NCI-H1436 treated with DMSO at 0.1 percent for 48 hours (cell line): Measurements from ENCODE around the gene GPR62.
"Not testable (repeated sequence)": the region's sequence is repeated elsewhere in the genome, so short reads cannot be mapped to it uniquely, and the experiment has no call there.

ENCODE experiments used
- DNase-seq: peaks from one replicate; lab custom pipeline; 2025; lab: John Stamatoyannopoulos, UW

GPR62 gene, protein sequence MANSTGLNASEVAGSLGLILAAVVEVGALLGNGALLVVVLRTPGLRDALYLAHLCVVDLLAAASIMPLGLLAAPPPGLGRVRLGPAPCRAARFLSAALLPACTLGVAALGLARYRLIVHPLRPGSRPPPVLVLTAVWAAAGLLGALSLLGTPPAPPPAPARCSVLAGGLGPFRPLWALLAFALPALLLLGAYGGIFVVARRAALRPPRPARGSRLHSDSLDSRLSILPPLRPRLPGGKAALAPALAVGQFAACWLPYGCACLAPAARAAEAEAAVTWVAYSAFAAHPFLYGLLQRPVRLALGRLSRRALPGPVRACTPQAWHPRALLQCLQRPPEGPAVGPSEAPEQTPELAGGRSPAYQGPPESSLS

DNA sequence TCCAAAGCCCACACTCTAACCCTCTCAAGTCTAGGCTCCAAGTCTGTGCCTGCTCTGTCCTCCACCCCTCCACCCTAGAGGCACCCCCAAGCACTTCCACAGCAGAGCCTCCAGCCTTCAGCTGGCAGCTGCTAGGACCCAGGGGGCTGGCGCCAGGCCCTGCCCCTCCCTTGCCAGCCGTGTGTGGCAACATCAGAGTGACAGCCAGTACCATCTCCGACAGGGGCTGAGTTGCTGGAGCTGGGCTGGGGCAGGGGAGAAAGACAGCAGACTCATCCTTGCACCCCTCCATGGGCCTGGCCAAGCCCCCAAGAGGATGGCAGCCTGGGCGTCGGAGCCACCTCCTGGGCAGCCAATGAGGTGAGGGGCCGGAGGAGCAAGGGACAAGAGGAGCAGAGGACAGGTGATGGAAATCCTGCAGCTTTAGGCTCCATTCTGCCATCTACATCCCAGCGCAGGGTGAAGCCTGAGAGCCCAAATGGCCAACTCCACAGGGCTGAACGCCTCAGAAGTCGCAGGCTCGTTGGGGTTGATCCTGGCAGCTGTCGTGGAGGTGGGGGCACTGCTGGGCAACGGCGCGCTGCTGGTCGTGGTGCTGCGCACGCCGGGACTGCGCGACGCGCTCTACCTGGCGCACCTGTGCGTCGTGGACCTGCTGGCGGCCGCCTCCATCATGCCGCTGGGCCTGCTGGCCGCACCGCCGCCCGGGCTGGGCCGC is at the start of gene GPR62:
GPR62 (plus strand) TSS at position 207 of the 718 bp plus-strand sequence; CDS start at position 479, 272 bp downstream.
- DNase-seq, result no peak

DNA sequence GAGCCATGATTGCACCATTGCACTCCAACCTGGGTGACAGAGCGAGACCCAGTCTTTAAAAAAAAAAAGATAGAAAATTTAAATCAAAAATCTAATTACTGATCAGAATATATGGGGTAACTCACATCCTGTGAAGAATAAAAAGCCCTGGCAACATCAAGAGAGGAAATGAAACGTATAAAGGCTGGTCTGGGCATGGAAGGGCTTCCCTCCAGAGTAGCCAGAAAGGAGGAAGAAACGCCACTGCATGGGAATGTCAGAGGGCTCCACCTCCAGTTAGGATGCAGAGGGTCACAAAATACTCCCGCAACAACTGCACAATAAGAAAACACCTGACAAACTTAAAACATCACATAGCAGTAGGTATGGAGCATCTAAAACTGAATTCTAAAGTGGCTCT is 47.2 kb upstream of the GPR62 start:
- no peak for DNase-seq

DNA sequence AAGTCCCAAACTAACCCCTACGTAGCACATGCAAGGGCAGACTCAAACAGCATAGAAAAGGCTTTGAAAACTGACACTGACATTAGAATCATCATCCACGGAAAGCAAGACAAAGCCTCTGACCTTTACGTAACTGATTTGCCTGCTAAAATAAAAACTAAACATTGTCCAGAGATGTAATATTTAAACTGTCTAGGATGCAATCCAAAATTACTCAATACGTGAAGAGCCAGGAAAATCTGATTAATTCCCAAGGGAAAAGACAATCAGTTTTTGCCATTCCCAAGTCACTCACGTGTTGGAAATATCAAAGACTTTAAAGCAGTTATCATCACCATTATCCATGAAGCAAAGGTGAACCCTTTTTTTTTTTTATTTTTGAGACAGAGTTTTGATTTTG is 38.8 kb upstream of the GPR62 start:
- no peak for DNase-seq

DNA sequence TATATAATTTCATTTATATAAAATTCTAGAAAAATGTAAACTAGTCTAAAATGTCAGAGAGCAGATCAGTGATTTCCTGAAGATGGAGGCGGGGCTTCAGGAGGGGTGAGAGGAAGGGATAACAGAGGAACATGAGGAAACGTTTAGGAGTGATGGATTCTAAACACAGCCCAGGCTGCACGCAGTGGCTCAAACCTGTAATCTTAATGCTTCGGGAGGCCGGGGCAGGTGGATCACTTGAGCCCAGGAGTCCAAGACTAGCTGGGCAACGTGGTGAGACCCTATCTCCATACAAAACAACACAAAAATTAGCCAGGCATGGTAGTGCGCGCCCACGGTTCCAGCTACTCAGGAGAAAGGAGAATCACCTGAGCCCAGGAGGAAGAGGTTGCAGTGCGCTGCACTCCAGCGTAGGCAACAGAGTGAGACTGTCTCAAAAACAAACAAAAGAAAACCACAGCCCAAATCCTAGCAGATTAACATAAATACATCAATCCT is 34.1 kb upstream of the GPR62 start:
- DNase-seq, result no peak

DNA sequence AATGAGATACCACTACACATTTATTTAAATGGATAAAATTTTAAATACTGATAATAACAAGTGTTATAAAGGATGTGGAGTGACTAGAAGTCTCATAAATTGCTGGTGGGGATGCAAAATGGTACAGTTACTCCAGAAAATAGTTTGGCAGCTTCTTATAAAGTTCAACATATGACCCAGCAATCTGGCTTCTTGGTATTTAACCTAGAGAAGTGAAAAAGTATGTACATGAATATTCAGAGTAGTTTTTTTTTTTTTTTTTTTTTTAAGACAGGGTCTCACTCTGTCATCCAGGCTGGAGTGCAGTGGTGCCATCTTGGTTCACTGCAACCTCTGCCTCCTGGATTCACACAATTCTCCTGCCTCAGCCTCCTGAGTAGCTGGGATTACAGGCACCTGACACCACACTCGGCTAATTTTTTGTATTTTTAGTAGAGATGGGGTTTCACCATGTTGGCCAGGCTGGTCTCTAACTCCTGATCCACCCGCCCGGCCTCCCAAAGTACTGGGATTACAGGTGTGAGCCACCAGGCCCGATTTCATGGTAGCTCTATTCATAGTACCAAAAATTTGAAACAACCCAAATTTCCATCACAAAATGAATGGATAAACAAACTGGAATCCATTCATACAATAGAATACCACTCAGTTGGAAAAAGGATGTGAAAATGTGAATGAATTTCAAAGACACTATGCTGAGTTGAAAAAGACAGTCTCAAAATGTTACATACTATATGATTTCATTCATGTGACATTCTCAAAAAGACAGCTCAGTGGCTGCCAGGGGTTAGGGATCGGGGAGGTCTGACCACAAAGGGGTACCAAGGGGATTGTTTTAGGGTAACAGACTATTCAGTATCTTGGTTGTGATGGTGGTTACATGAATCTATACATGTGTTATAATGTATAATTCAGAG is 27.9 kb upstream of the GPR62 start:
- no peak for DNase-seq

DNA sequence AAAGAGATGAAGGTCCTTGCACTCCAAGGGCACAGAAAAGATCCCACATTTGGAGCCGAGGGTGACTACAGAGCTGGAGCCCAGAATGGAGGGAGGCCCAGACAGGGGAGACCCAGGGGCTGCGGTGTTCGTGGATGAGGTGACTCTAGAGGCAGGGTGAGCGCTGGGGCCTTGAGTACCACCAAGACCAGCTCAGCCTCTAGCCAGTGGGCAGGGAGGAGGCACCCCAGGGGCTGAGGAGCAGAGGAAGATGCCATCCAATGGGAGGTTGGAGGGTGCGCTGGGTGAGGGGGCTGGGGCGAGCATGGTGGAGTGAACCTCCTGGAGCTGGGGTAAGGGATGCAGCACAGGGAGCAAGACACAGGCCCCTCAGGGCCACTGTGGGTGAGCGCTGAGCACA is 26.7 kb upstream of the GPR62 start:
- DNase-seq, result no peak

DNA sequence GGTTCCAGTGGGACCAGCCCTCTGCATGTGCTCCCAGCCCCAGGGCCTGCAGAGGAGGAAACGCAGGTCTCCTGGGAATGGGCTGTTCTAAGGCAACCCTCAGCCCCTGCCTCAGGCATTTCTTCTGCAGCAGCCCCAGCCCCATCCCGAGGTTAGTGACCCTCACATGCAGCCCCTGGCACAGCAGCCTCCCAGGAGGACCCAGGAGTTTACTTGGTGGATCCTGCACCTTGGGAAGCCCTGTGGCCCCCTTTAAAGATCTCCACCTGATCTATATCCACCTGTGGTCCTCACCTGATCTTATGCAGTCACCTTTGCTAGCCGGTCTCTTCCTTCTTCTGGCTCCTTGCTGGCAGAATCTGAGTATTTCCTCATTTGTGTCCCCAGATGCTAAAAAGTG is 26.2 kb upstream of the GPR62 start:
- not testable (repeated sequence) for DNase-seq

DNA sequence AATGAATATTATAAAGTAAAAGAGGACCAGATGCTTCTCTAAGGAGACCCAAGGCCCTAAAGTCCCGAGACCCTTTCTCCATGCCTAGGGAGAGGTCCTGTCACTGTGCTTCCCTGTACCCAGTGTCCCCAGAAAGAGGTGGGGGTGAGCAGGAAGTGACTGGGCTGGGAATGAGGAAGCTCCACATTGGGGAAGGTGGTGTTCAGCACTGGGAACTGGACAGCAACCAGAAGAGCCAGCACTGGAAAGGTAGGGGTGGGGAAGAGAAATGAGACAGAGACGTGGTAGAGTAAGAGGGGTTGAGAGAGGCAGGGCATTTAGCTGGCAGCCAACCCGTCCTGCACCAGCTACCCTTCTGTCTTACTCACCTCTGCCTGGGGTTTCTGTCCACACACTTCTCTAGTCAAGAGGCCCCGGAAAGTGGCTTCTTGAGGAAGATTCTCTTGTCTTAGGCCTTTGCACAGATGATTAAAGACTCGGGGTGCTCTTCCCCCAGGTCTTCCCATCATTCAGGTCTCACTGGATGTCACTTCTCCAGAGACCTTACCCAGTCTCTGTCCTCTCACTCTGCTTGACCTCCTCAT is 25.7 kb upstream of the GPR62 start:
- no peak for DNase-seq

DNA sequence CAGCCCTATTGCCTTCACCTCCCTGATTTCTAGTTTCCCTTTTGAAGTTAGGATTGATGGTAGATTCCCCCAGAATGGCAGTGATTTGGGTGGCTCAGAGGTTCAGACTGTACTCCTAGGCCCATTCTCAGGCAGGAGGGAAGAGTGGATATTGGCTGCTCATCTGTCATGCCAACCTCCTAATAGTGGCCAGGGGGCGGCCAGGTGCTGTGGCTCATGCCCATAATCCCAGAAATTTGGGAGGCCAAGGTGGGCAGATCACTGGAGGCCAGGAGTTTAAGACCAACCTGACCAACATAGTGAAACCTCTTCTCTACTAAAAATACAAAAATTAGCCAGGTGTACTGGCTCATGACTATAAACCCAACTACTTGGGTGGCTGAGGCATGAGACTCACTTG is 24.7 kb upstream of the GPR62 start:
- DNase-seq, result no peak

DNA sequence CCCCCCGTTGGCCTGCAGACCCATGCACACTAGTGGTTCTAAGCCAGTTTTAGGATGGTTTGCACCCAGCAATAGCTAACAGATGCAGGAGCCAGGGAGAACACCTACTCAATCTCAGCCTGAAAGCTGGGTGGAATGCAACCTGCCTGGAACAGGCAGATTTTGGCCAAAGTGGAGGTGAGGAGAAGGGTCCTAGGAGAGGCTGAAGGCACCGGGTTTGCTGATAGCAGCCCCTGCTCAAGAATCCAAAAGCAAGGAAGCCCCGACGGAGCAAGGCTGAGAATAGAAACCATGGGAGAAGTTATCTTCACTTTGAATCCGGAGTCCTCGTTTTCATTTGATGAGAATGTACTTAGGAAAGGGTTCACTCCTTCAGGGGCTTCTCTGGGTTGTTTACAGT is 23.4 kb upstream of the GPR62 start:
- DNase-seq, result no peak

DNA sequence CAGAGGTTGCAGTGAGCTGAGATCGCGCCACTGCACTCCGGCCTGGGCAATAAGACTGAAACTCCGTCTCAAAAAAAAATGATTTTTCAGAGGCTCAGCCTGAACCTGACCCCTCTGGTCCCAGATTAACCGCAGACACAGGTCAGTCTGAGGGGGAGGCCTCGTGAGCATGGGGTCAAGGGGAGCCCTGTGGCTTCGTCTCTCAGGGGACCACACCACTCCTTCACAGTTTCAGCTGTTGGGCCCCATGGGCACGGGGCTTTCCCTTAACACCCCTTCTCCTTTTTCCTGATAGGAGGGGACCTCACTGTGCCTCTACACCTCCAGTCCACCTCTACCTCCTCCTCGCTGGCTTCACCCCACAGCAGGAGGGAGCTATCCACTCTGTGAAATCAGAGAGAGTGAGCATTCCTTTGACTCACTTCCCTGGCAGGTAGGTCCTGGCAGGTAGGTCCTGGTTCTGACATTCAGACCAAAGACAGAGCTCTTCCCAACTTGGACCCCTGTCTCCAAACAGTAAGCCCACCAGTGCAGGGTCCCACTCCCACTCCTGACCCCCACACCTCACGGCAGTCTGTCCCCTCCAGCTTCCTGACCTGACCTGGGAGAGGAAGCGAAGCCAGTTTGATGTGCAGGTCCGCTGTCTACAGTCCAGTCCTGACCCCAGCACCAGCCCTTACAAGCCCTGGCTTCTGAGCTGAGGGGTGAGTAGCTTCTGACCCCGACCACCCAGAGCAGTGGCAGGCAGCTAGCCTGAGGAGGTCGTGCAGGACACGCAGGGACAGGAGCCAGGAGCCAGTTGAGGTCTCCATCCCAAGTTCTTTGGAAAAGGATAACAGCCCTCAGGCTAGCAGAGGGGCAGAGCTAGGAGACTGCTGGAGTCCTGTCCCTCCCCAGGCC is 22.5 kb upstream of the GPR62 start:
- no peak for DNase-seq

DNA sequence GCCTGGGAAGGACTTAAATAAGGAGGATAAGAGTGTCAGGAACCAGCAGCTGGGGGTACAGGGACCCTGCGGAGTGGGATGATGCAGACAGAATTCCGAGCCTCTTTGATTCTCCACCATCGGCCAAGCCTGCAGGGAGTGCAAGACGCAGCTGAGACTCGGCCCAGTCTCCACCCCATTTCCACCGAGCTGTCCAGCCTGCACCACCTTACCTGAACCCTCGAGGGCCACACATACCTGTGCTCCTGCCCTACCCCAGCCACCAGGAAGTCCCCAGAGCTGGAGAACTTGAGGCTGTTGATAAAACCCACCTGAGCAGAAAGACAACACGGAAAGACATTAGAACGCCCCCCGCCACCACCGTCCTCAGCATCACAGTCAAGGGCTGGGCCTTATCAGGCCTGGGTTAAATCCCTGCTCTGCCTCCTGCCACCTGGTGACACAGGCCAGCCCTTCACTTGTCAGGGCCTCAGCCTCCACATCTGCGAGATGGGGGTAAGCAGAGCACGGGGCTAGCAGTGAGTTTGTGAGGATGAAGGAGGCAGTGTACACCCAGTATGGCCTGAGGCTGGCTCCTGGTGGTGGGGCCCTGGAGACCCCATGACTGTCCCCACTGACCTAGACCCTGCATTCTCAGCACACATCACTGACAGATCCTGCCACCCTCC is 21.6 kb upstream of the GPR62 start:
- DNase-seq, result no peak

DNA sequence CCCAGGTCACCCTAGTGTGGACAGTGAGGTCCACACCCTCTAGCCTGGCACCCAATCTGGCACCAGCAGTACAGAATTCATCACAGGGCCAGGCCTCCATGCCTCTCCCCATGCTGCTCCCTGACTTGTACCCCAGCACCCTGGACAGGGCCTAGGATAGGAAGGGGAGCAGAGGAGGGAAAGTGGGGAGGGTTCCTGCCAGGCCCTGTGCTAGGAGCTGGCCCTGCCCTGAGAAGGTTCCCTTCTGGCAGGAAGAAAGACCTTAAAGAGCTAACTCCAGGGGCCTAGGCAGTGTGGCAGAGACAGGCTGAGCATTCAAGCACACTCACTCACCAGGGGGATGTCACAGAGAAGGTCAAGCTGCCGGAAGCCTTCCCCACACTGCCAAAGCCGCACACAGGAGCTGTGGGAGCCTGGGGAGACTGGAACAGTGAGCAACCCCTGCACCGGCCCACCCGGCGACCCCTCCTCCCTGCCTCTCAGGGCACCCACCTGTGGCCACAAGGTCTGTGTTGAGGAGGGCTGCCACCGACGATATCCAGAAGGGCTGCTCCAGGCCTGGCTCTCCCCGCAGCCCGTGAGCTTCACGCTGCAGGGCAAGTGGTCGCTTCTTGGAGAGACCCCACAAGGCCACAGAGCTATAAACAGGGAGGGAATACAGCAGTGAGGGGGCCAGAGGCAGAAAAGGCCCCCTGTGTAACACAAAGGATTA is 20.9 kb upstream of the GPR62 start:
- no peak for DNase-seq

DNA sequence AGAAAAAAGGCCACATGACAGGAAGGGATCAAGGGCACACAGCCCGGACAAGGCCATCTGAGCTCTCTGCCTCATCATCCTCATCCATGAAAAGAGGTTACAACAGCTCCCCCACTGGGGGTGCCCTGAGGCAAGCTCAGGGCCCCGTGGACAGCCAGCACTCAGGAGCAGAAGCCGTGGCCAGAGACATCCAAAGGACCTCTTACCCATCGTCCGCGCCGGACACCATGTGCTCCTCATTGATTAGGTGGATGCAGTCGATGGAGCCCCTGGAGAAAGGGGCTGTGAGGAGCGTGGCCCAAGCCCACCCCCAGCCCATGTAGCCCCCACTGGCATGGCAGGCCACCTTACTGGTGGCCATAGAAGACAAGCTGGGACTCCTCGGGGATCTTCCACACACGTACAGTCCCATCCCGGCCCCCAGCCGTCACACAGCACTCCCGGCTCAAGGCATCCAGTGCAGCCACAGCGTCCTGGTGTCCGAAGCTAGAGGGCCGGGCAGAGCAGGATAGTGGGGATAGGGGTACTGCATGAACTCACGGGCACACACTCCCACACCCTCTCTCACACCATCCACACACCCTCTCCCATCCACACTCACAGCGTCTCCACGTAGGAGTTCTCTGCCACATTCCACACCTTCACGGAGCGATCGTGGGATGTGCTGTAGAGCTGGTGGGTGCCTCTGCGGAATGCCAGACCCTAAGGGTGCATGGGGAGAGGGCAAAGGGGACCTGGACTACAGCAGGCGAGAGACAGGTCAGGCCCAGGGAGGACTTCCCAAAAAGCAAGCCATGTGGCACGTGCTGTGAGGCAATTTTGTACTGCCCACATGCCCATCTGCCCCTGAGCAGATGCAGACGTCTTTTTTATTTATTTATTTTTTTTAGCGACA is 19.9 kb upstream of the GPR62 start:
- no peak for DNase-seq

DNA sequence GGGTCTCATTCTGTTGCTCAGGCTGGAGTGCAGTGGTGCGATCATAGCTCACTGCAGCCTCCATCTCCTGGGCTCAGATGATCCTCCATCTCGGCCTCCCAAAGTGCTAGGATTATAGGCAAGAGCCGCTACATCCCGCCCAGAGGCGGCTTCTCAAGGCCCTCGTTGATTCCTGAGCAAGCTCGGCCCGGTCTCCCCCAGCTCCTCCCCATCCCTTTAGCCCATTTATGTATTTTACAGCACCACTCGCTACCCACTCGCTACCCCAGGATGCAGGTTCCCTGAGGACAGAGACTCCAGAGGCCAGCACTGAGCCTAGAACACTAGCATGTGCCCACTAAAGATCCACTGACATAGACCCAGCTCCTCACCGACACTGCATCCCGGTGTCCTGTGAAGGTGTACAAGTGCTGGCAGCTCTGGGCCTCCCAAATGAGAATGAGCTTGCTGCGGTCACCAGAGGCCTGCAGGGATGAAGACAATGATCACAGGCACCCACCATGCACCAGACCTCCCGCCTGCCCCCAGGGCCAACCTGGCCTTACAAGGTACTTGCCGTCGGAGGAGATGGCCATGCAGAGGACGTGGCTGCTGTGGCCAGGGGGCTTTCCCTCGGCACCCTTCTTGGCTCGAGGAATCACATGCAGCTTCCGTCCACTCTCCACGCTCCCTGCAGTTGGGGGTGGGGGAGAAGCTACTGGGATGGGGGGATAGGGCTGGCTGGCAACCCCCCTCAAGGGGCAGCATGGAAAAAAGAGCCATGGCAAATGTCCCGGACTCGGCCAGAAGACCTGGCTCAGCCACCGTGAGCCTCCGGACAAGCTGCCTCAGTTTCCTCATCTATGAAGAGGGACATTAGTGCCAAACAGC is 19.1 kb upstream of the GPR62 start:
- DNase-seq, result no peak

DNA sequence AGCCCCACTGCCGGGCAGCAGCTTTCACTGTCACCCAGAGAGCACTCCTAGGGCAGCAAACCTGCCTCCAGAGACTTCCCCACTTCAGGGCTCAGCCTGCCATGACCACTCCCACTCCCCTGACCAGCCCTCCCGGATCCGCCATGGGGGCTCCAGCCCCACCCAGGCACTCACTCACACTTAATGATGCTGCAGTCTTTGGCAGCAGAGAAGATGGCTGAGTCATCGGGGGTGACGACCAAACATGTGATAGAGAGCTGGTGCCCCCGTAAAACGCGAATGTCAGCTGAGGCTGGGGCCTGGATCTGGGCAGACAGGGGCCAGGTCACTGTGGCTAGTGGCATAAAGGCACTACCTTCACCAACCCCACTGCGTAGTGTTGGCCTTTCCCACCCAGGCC is 18.2 kb upstream of the GPR62 start:
- no peak for DNase-seq

DNA sequence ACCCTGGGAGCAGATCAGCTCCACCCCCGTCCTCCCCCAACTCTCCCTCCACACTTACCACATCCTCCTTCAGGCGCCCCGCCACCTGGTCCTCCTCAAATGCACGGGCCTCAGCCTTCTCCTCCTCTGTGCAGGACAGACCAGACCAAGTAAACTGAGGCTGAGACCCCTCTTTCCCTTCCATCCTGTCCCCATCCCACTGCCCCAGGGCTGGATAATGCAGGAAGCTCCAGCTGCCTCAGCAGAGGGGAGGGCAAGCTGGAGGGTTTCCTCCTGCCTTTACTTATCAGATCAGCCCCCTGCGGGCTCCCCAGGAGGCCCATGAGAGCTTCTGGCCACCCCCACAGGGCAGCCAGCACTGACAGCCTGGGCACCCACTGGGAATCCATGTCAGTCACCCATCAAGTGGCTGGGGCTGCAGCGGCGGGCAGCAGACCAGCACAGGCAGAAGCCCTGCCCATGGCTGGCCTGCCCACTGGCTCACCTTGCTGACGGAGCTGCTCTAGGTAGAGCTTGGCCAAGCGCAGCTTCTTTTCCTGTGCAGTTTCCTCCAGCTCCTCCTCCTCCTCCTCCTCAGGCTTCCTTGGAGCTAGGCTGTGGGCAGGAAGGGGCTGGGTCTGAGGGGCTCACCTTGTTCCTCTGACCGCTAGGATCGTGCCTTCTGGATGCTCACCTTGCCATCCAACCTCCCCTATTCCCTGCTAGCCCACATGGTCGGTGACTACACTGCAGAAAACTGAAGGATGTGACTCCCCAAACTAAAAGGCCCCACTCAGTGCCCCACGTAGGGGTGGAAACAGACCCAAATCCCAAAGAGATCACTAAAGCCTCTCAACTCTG is 17.4 kb upstream of the GPR62 start:
- DNase-seq, result no peak
